HG03354 (cell line): ENCODE measurements around the gene VAPB.

Source experiments
- ATAC-seq: cut with Tn5 transposase; IDR thresholded peaks from one replicate; pipeline ENCODE4 v1.9.1; 2021; ENCODE audit warnings: mild to moderate bottlenecking; ENCODE audit not compliant: unreplicated experiment, poor library complexity, severe bottlenecking

Gene VAPB

GRCh38 chr20:58473453-58474425, 84.7 kb downstream of the VAPB start:
- ATAC-seq = no peak

DNA sequence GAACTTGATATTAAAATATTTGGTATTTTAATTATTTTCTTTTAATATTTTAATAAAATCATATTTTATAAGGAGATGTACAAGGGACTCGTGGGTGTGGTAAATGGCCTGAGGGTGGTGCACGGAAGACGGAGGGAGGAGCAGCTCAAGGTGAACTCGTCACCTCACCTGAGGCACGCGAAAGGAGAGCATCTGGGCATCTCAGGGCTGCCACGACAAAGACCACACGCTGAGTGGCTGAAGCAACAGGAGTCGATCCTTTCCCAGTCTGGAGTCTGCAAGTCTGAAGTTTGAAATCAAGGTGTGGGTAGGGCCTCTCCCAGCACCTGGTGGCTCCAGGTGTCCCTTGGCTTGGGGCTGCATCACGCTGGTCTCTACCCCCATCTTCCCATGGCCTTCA, 86.4 kb downstream of the VAPB start:
- no peak for ATAC-seq

GRCh38 chr20:58478141-58478805, 89.2 kb downstream of the VAPB start:
- no peak for ATAC-seq

- ATAC-seq = no peak
Observed at GRCh38 chr20:58479726-58480440, 90.9 kb downstream of the VAPB start.

GRCh38 chr20:58480551-58481336, 91.7 kb downstream of the VAPB start:
- ATAC-seq = no peak

DNA sequence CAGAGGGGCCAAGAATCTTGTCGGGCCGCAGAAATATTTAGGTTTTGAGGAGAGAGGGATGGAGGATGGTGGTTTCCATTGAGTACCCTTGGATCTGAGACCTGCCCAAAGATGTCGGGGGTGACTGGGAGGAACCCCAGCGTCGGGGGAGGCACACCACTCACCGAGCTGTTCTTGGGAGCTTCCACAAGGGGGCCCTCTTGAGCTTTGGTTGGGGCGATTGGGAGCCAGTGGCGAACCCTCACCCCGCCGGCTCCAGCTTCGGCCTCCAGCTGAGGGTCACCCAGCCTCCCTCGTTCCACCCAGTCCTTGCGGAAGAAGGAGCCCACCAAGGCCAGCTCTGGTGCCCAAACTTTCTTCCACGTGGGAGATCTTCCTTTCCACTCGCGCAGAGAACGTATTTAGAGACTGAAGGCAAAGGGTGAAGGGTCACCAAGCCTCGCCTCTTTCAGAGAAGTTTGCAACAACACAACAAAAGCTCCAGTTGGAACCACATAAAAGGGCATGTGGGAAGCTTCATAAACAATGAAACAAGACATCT, 92.5 kb downstream of the VAPB start:
- no peak for ATAC-seq

GRCh38 chr20:58482416-58482815, 93.4 kb downstream of the VAPB start:
- no peak for ATAC-seq

GRCh38 chr20:58483051-58483450, 94.0 kb downstream of the VAPB start:
- no peak for ATAC-seq

GRCh38 chr20:58483470-58483869, 94.4 kb downstream of the VAPB start:
- no peak for ATAC-seq

DNA sequence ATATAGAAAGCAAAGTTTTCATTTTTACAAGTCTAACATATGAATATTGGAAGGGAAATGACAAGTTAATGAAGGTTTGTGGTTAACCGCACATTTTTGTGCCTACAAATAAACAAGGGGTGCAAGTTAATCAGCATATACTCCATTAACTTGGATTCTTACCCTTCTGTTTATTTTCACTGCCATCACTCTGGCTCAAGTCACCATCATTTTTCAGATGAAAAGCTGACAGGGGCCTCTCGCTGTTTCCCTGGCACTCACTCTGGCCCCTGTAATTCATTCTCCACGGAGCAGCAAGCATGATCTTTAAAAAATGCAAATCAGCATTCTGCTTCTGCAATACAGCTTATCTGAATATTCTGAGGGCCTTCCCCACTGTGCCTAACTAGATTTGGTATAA, 96.4 kb downstream of the VAPB start:
- ATAC-seq = no peak

- no peak for ATAC-seq
Observed at GRCh38 chr20:58486207-58486606, 97.2 kb downstream of the VAPB start.

DNA sequence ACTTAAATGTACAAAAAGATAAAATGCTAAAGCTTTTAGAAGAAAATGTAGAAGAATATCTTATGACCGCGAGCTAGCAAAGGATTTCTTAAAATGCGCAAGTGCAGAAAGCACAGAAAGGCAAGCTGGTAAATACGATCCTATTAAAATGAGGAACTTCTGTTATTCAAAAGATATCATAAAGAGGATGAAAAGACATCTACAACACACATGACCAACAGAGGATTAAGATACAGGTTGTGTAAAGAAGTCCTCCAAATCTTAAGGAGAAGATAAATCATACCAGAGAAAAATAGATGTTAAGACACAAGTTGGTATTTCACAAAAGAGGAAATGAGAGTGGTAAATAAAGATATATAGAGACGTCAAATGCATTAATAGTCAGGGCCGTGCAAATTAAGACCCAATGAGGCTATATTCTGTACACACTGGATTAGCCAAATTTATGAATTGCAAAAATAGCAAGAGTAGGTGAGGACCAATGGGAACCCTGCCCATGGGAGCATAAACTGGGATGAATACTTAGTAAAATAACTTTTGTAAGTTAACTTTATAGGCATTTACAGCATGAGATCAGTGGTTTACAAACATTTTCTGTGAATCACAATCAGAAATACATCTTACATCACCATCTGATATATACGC, 103.2 kb downstream of the VAPB start:
- ATAC-seq = no peak

GRCh38 chr20:58492795-58493524, 103.9 kb downstream of the VAPB start:
- ATAC-seq = no peak

DNA sequence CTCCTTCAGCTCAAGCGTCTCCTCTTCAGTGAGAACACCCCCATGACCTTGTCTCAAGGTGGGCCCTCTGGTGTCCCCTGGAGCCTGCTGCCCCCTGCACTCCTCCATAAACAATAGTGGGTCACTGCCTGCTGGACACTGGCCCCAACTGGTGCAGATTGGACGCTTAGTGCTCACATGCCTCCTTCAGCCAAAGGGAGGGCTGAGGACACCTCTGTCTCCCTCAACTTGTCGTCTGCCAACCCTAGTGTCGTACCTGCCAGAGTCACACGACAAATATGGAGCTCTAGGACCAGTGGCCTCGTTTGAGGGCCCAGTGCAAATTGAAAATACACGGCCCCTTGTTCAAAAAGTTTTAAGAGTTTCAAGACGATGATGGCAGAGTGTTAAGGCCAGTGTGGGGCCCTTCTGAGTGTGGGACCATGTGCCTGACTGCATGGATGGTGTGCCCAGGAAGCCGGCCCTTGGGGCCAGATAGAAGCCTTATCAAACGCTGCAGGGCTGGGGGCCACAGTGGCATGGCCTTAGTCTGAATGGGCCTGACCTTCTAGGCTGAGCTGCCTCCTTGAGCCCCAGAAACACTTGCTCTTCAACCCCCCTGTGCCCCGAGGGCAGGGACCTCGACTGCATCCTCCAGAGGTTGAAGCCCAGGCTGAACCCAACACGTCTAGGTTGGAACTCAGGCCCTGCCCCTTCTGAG, 106.0 kb downstream of the VAPB start:
- ATAC-seq = no peak

DNA sequence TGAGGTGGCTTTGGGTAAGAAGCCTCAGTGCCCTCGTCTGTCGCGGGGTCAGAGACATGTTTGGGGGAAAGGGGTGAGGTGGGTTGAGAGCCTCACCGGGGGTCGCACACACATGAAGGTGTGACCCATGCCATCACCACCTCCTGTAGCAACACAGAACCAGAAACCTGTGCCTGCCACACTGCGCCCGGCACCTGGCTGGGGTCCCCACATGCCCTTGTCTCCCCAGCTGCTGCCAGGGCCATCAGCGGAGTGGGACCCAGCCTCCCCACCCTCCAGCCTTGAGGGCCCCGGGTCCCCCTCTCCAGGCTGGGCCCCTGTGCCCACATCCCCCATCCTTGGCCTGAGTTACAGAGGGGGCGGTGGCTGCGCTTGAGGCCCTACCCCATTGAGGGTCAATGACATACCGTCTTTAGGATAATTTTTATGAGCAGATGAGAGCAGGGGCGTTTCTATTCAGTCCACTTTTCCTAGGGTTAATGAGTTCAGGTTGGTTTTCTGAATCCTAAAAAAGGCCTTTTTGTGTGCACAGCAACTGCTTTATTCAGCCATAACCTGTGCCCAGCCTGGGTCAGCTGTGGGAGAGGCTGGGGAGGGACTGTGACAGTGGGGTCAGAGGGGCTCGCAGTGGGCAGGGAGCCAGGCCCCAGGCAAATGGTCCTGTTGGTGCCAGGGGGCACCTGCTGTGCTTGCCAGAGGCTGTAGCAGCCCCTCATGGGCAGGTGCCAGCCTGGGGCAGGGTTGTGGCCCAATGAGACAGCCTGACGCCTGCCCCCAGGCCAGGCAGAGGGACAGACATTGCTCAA, 106.8 kb downstream of the VAPB start:
- no peak for ATAC-seq

- no peak for ATAC-seq
Observed at GRCh38 chr20:58496429-58496769, 107.4 kb downstream of the VAPB start.

DNA sequence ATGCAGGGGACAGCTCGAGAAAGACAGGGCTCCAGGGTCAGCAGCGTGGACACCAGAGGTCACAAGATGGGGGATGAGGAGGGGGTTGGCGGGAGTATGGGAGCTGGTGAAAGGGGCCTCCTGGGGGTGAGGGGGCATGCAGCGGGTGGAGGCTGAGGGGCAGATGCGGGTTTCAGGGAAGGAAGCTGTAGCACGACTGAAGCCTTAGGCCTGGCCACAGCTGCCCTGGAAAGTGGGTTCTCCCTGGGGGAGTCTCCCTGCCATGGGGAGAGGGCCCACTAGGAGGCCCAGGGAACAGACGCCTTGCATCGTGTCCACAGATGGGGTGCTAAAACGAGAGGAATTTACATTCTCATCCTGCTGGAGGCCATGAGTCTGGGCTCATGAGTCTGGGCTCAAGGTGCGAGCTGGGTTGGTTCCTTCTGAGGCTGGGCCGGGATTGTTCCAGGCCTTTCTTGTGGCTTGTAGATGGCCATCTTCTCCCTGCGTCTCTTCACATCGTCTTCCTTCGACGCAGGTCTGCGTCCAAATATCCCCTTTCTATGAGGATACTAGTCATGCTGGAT, 108.1 kb downstream of the VAPB start:
- no peak for ATAC-seq
